Measurements from ENCODE around the gene ADAP1.
A peak's percentile ranks its signal among the peaks of the same experiment; 100 is the strongest.
"Not testable (repeated sequence)": the region's sequence is repeated elsewhere in the genome, so short reads cannot be mapped to it uniquely, and the experiment has no call there.

ADAP1 gene

GRCh38 chr7:919924-920341 lies 34.5 kb downstream of the ADAP1 start:
- DNase-seq, result no peak

- DNase-seq, result no peak
These were observed 35.4 kb downstream of the ADAP1 start for GRCh38 chr7:919114-919442.

GRCh38 chr7:918441-919113 lies 35.9 kb downstream of the ADAP1 start:
- no peak for DNase-seq

- no peak for DNase-seq
These were observed 36.4 kb downstream of the ADAP1 start for GRCh38 chr7:918118-918425.

- no peak for DNase-seq
These were observed 37.0 kb downstream of the ADAP1 start for GRCh38 chr7:917255-918117.

- peak; percentile 26 for DNase-seq
These were observed 38.1 kb downstream of the ADAP1 start for GRCh38 chr7:916291-916941.

- no peak for DNase-seq
These were observed 38.9 kb downstream of the ADAP1 start for GRCh38 chr7:915291-916218.

GRCh38 chr7:914521-915194 lies 39.8 kb downstream of the ADAP1 start:
- no peak for DNase-seq

- peak; percentile 9 for DNase-seq
These were observed 40.6 kb downstream of the ADAP1 start for GRCh38 chr7:913736-914520.

GRCh38 chr7:911791-912480 lies 42.5 kb downstream of the ADAP1 start:
- no peak for DNase-seq

GRCh38 chr7:910931-911431 lies 43.5 kb downstream of the ADAP1 start:
- DNase-seq, result no peak

GRCh38 chr7:910441-910861 lies 44.0 kb downstream of the ADAP1 start:
- DNase-seq, result no peak

GRCh38 chr7:909358-910329 lies 44.8 kb downstream of the ADAP1 start:
- no peak for DNase-seq

- DNase-seq, result not testable (repeated sequence)
These were observed 45.7 kb downstream of the ADAP1 start for GRCh38 chr7:908591-909357.

GRCh38 chr7:908159-908581 lies 46.3 kb downstream of the ADAP1 start:
- no peak for DNase-seq

GRCh38 chr7:907158-907980 lies 47.1 kb downstream of the ADAP1 start:
- DNase-seq, result no peak

GRCh38 chr7:906776-907157 lies 47.7 kb downstream of the ADAP1 start:
- no peak for DNase-seq

GRCh38 chr7:904847-905246 lies 49.6 kb downstream of the ADAP1 start:
- no peak for DNase-seq

Data from DMS79 (cell line).